Effector memory CD4-positive, alpha-beta T cell (primary cell): ENCODE results near the gene UNC13C.

Experiments
- DNase-seq, 3 donors: peaks; one replicate each; pipeline ENCODE4 v3.0.0-alpha.2; 2020
- H3K27ac ChIP-seq: 2 replicates; pipeline ENCODE4 v1.7.0; 2013; ENCODE audit warnings: mild to moderate bottlenecking, low read length, moderate library complexity; ENCODE audit not compliant: insufficient read depth, poor library complexity, severe bottlenecking
- H3K27me3 ChIP-seq: replicated peaks from 2 replicates; pipeline ENCODE4 v1.7.0; 2013; ENCODE audit warnings: mild to moderate bottlenecking, low read length; ENCODE audit not compliant: insufficient read depth, control insufficient read depth, poor library complexity, severe bottlenecking
- H3K36me3 ChIP-seq: 2 replicates; pipeline ENCODE4 v1.7.0; 2013; ENCODE audit warnings: mild to moderate bottlenecking, low read length, moderate library complexity; ENCODE audit not compliant: control insufficient read depth, insufficient read depth
- H3K4me1 ChIP-seq: 2 replicates; pipeline ENCODE4 v1.7.0; 2013; ENCODE audit warnings: low read length, mild to moderate bottlenecking; ENCODE audit not compliant: control insufficient read depth, insufficient read depth, poor library complexity, severe bottlenecking
- H3K4me3 ChIP-seq: 2 replicates; pipeline ENCODE4 v1.7.0; 2013; ENCODE audit warnings: low read length, low read depth, mild to moderate bottlenecking; ENCODE audit not compliant: insufficient read depth, poor library complexity, severe bottlenecking
- H3K9me3 ChIP-seq: 2 replicates; pipeline ENCODE4 v1.7.0; 2013; ENCODE audit warnings: mild to moderate bottlenecking, low read length, moderate library complexity; ENCODE audit not compliant: control insufficient read depth

Gene UNC13C

DNA sequence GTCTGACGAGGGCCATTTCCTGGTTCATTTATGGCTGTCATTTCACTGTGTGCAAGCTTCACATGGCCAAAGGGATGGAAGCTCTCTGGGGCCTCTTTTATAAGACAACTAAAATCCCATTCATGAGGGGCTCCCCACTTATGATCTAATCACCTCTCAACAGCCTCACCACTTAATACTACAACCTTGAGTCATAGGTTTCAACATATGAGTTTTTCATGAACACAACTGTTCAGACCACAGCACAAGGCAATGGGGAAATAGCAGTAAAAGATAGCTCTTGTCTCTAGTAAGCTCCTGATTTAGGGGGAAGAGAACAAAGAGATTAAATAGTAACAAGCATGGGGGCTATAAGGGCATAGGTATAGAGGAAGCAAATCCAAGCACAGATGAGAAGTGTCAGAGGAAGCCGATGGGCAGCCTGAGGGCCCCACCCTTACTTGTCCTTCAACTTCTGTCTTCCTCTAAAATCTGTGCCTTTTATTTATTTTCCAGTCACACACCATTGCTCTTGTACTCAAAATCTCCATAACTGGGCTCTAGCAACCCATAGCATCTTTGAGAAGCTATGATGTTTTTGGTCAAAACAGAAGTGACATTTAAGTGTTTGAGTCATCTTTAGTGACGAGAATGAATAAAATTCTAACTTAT, 329.1 kb downstream of the UNC13C start:
- Histone ChIP-seq H3K9me3 (no peaks in the 10 kb centered on the region), H3K4me3 (no peak overlapping the region), H3K27me3 (no peaks in the 10 kb centered on the region), H3K36me3 (no peaks in the 10 kb centered on the region), H3K27ac (no peak overlapping the region), H3K4me1 (no peaks in the 10 kb centered on the region)
- no peak for DNase-seq

DNA sequence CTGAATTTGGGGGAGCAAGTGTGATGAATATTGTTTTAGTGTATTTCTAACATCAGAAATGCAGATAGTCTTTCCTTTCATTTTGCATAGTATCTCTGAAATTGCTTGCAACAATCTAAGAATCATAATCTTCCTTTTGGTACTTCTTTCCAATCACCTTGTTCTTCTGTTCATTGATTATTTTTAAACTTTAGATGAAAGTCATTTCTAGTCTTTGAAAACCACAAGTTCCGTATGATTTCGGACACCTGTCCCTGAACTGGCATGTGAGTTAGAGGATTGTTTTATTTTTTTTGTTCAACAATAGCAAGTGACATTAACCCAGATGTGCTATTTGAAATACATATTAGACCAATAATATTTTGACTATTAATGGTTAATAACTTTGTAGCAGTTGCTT, 329.7 kb downstream of the UNC13C start:
- Histone ChIP-seq H3K4me1 (no peaks in the 10 kb centered on the region), H3K27me3 (no peaks in the 10 kb centered on the region), H3K4me3 (no peak overlapping the region), H3K36me3 (no peaks in the 10 kb centered on the region), H3K27ac (no peak overlapping the region), H3K9me3 (no peaks in the 10 kb centered on the region)
- DNase-seq = no peak

DNA sequence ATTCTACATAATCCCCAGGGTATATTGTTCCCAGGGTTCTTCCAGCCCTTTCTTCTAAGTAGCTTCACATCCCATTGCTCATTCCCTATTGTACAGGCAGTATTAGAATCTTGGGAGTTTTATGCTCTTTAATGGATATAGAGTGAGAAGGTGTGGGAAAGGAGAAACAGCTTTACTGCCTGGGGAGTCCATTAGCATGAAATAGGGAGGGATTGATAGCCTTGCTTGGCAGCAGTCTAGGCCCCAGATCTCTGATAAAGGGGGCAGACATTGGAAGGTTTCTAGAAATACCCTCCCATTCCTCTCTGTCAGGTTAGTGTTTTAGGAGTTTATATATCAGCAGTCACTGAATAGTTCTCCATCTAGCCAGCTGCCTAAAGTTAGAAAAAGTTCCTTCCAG, 334.3 kb downstream of the UNC13C start:
- Histone ChIP-seq H3K4me3 (no peak overlapping the region), H3K27me3 (no peaks in the 10 kb centered on the region), H3K9me3 (no peaks in the 10 kb centered on the region), H3K4me1 (no peaks in the 10 kb centered on the region), H3K27ac (no peak overlapping the region), H3K36me3 (no peaks in the 10 kb centered on the region)
- DNase-seq = no peak

DNA sequence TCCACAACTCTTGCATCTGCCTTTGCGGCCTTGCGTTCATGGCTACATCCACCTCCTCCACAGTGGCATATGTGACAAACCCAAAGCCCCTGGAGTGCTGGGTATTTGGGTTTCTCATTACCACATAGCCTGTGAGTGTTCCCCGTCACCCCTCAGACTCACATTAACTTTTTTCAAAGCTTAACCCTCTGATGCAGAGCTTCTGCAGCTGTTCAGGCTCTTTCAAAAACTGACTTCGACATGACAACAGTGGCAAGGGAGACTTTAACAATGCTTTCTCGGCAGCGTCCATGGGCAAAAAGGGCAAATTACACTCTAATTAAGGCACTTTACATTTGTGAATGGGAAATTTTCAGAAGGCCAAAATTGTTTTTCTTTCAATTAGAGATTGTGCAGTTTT, 343.2 kb downstream of the UNC13C start:
- Histone ChIP-seq H3K9me3 (no peaks in the 10 kb centered on the region), H3K27ac (no peak overlapping the region), H3K4me1 (no peaks in the 10 kb centered on the region), H3K27me3 (no peaks in the 10 kb centered on the region), H3K36me3 (no peaks in the 10 kb centered on the region), H3K4me3 (no peak overlapping the region)
- DNase-seq = no peak

DNA sequence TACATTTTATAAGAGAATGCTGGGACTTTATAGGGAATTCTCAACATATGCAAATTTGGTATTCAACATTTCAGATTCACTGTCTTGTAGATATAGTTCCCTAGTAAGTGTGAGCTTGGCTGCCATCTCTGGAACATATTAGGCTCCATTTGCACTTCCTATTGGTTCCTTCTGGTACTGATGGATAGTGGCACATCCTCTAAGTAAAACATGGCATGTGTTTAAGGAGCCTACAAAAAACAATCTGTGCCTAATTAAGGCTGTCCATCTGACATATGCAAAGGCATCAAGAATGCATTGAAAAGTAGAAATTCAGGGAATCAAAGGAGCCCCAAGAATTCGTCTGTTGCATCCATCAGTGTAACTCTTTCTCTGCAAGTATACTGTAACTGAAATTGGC, 344.1 kb downstream of the UNC13C start:
- Histone ChIP-seq H3K27me3 (no peaks in the 10 kb centered on the region), H3K27ac (no peak overlapping the region), H3K4me3 (no peak overlapping the region), H3K4me1 (no peaks in the 10 kb centered on the region), H3K9me3 (no peaks in the 10 kb centered on the region), H3K36me3 (no peaks in the 10 kb centered on the region)
- DNase-seq = no peak

DNA sequence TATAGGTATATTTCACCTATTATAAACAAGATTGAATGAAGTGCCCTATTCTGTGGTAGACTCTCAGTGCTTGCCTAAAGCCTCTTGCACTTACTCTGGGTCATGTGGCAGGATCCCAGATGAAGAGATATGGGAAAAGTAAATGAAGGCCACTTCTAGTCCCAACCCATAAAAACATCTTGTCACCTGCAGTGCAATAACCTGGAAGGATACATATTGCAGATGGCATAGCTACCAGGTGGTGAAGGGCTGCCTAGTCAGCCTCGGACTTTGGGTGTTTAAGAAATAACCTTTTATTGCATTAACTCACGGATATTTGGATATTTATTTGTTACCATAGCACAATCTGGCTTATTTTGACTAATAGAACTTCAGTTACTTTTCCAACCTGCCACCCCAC, 367.1 kb downstream of the UNC13C start:
- H3K4me1 ChIP-seq = no peaks in the 10 kb centered on the region
- H3K36me3 ChIP-seq = no peaks in the 10 kb centered on the region
- H3K27ac ChIP-seq = no peak overlapping the region
- H3K27me3 ChIP-seq = no peaks in the 10 kb centered on the region
- no peaks in the 10 kb centered on the region for H3K9me3 ChIP-seq
- no peak overlapping the region for H3K4me3 ChIP-seq
- no peak for DNase-seq

DNA sequence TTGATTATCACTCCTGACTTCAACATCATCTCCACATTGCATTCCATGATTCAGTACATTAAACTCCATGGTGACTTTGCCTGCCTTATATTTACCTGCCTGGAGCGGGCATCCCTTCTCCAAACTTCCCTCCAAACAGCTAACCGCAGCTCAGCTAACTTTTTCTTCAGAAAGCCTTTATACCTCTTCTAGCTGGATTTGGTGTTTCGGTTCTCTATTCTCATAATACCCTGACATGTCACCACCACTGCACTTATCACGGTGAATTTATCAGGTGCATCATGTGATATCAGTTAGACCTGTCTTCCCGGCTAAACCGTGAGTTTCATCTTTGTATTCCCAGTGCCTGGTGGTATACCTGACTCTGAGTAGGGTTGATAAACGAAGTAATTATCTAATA, 367.6 kb downstream of the UNC13C start:
- H3K27ac ChIP-seq = no peak overlapping the region
- DNase-seq = no peak
- H3K9me3 ChIP-seq = no peaks in the 10 kb centered on the region
- no peaks in the 10 kb centered on the region for H3K36me3 ChIP-seq
- H3K27me3 ChIP-seq = no peaks in the 10 kb centered on the region
- no peak overlapping the region for H3K4me3 ChIP-seq
- H3K4me1 ChIP-seq = no peaks in the 10 kb centered on the region

DNA sequence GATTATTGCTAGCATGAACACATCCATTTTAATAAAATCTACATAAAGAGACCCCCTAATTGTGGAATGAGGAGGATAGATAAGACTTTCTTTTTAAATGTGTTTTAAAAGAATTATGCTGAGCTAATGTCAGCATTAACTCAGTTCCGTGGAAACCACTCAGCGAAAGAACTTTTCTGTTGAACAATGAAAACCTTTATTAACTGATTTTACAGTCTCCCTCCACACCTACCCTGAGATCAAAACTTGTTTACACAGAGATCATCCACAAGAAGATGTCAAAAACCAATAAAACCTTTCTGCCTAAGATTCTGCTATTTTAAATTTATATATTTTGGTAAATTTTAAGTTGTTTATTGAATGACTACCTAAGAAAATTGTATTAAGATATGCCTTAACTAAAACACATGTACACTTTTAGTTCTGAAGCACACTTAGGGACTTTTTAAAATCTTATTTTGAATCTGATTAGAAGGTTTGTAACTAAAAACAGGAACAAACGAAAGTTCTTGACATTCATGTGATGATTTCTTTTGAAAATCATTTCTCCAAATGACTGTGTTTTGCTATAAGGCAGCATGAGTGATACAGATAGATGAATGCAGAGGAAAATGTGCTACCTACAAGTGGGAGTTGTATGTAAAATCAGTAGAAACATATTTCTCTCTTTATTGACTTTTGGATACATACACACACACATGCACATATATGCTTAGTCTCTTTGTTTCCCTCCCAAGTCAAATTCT, 369.0 kb downstream of the UNC13C start:
- no peak for DNase-seq
- Histone ChIP-seq H3K27me3 (no peaks in the 10 kb centered on the region), H3K4me1 (no peaks in the 10 kb centered on the region)

DNA sequence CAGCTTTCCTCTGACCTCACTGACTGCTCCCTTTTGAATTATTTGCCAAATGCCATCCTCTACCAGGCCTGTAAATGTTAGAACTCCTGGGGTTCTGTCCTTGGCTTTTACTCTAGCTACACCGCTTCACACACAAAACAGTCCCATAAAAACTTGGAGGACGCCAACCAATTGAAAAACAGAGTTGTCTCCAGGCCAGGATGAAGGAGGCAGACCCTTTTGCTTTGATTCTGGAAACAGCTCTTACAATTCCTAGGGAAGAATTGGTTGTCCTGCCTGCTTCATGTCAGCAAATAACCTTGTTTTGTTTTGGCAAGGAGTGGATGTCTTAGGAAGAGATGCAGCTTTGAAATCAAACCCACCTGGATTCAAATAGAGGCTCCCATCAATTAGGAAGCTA, 375.5 kb downstream of the UNC13C start:
- Histone ChIP-seq H3K9me3 (no peaks in the 10 kb centered on the region), H3K27ac (no peak overlapping the region), H3K4me1 (no peaks in the 10 kb centered on the region), H3K36me3 (no peaks in the 10 kb centered on the region), H3K4me3 (no peak overlapping the region), H3K27me3 (no peaks in the 10 kb centered on the region)
- no peak for DNase-seq

More for the DNA sequence above, 369.0 kb downstream of the UNC13C start:
- Histone ChIP-seq H3K27ac (no peak overlapping the region), H3K36me3 (no peaks in the 10 kb centered on the region), H3K9me3 (no peaks in the 10 kb centered on the region), H3K4me3 (no peak overlapping the region)

DNA sequence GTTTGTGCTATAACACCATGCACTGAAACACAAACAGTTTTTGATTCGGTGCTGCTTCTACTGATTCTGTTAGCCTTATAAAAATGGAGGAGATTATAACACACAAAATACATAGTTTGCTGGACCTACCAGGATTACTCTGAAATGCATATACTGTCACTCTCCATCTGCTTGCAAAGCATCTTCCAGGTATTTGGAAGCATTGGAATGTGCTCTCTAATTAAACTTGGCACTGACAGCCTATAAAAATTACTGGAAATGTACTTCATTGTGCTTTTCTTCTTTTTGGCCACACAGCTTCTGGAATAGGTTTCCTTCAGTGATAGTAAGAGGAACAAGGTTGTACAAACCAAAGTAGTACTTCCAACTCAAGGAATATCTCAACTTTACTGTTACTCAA, 376.1 kb downstream of the UNC13C start:
- Histone ChIP-seq H3K4me3 (no peak overlapping the region), H3K27ac (no peak overlapping the region), H3K36me3 (no peaks in the 10 kb centered on the region), H3K4me1 (no peaks in the 10 kb centered on the region), H3K27me3 (no peaks in the 10 kb centered on the region), H3K9me3 (no peaks in the 10 kb centered on the region)
- no peak for DNase-seq
